ENCODE data around the gene CLIP3. TPM values are rescaled to one million over a fixed set of nuclear protein-coding genes. Genes with fewer than 3 reads are reported as not detected.
A peak's percentile ranks its signal among the peaks of the same experiment; 100 is the strongest.
"Not testable (repeated sequence)": the region's sequence is repeated elsewhere in the genome, so short reads cannot be mapped to it uniquely, and the experiment has no call there.

CLIP3 gene, protein sequence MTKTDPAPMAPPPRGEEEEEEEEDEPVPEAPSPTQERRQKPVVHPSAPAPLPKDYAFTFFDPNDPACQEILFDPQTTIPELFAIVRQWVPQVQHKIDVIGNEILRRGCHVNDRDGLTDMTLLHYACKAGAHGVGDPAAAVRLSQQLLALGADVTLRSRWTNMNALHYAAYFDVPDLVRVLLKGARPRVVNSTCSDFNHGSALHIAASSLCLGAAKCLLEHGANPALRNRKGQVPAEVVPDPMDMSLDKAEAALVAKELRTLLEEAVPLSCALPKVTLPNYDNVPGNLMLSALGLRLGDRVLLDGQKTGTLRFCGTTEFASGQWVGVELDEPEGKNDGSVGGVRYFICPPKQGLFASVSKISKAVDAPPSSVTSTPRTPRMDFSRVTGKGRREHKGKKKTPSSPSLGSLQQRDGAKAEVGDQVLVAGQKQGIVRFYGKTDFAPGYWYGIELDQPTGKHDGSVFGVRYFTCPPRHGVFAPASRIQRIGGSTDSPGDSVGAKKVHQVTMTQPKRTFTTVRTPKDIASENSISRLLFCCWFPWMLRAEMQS
- polyA plus RNA-seq (2013, experiment 1 of 2), result 64.8 TPM
- 53.5 TPM for polyA plus RNA-seq (2013, experiment 2 of 2)

DNA sequence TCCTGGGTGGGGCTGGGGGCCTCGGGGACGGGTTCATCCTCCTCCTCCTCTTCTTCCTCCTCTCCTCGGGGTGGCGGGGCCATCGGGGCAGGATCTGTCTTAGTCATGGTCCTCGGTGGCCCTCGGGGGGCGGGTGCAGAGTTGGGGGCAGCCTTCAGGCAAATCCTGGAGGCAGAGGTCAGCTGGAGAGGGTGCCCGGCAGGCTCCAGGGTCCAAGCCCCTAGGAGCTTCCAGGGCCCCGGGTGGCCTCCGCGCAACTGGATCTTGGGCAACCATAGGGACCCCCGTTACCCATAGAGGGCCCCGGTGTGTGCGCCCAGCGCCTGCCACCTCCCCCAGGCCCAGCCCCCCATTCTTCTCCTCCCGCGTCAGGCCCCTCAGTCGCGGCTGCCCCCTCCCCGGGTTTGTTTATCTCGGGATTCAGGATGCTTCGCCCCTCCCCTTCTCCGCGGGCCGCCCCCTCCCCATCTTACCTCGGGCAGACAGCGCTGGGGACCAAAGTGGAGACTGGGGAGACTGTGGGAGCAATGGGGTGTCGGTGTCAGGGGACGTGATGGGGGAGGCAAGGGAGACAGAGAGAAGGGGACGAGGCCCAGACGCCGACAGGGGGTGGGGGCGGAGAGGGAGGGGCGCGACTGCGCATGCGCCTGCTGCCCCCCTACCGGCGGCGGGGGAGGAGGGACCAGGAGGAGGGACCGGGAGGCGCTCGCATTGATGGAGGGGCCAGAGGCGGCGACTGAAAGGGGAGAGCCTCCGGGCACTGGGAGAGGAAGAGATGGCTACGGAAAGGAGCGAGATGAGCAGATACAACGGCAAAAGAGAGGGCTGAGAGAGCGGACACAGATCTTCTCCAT is at the start of gene CLIP3:
TSS of gene CLIP3 (minus strand) at position 623 of the 854 bp plus-strand sequence. CDS start at position 107, 516 bp downstream.
- WGBS, 2 experiments (ENCODE audit: insufficient coverage in 2 of 2), result 4 to 5% methylated on average over 10 to 31 of the region's 51 CpGs
- peaks cover 4% of the 10 kb centered on the region for H3K4me1 ChIP-seq (ENCODE audit: control insufficient read depth, insufficient read depth, low read length, poor library complexity, severe bottlenecking)
- H3K4me3 ChIP-seq (ENCODE audit: extremely low read depth, insufficient read depth, low read length, poor library complexity, severe bottlenecking), result peak within 1 kb of the TSS; percentile 90
- no peak within 1 kb of the TSS for H3K27ac ChIP-seq (ENCODE audit: low read depth, low read length, severe bottlenecking)
- no peaks in the 10 kb centered on the region for H3K9me3 ChIP-seq (ENCODE audit: control insufficient read depth, low read length)
- peaks cover 17% of the 10 kb centered on the region for H3K36me3 ChIP-seq (ENCODE audit: control insufficient read depth, insufficient read depth, low read length)

DNA sequence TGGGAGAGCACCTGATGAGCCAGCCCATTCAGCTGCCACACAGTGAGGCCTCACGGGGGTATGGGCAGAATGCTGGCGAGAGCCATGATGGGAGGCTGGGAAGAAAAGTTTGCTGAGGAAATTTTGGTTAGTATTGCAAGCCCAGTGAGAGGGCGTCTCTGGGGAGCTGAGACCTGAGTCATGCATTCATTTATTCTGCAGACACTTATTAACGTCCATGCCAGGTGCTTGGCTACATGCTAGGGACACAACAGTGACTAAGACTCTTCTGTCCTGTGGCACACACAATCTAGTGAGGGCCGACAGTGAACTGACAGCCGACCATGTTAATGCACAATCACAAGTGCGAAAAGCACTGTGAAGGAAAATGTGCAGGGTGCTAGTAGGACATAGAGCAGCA is 49.2 kb upstream of the CLIP3 start:
- Histone ChIP-seq H3K4me3 (ENCODE audit: extremely low read depth, insufficient read depth, low read length, poor library complexity, severe bottlenecking) (no peak overlapping the region), H3K36me3 (ENCODE audit: control insufficient read depth, insufficient read depth, low read length) (peaks cover 81% of the 10 kb centered on the region), H3K4me1 (ENCODE audit: control insufficient read depth, insufficient read depth, low read length, poor library complexity, severe bottlenecking) (no peaks in the 10 kb centered on the region), H3K27ac (ENCODE audit: low read depth, low read length, severe bottlenecking) (no peak overlapping the region), H3K9me3 (ENCODE audit: control insufficient read depth, low read length) (no peaks in the 10 kb centered on the region)
- 91 to 96% methylated on average over 7 of the region's 7 CpGs for WGBS, 2 experiments (ENCODE audit: insufficient coverage in 2 of 2)

DNA sequence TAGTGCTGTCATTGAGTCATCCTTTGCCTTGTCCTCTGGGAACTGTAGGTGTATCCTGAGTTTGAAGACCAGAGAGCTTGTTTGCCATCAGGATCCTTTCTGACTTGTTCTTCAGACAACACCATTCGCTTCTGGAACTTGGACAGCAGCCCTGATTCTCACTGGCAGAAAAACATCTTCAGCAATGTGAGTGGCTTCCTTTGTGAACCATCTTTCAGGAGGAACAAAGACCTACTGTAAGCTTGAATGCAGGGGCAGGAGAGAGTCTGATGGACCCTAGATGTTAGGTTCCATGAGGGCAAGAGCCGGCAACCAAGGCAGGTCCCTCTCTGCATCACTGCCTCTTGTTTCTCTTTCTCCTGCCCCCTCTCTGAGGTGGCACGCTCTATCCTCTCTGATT is 48.7 kb upstream of the CLIP3 start:
- WGBS, 2 experiments (ENCODE audit: insufficient coverage in 2 of 2), result 84 to 97% methylated on average over 3 of the region's 3 CpGs
- no peak overlapping the region for H3K27ac ChIP-seq (ENCODE audit: low read depth, low read length, severe bottlenecking)
- H3K4me1 ChIP-seq (ENCODE audit: control insufficient read depth, insufficient read depth, low read length, poor library complexity, severe bottlenecking), result no peaks in the 10 kb centered on the region
- no peaks in the 10 kb centered on the region for H3K9me3 ChIP-seq (ENCODE audit: control insufficient read depth, low read length)
- no peak overlapping the region for H3K4me3 ChIP-seq (ENCODE audit: extremely low read depth, insufficient read depth, low read length, poor library complexity, severe bottlenecking)
- peaks cover 76% of the 10 kb centered on the region for H3K36me3 ChIP-seq (ENCODE audit: control insufficient read depth, insufficient read depth, low read length)

DNA sequence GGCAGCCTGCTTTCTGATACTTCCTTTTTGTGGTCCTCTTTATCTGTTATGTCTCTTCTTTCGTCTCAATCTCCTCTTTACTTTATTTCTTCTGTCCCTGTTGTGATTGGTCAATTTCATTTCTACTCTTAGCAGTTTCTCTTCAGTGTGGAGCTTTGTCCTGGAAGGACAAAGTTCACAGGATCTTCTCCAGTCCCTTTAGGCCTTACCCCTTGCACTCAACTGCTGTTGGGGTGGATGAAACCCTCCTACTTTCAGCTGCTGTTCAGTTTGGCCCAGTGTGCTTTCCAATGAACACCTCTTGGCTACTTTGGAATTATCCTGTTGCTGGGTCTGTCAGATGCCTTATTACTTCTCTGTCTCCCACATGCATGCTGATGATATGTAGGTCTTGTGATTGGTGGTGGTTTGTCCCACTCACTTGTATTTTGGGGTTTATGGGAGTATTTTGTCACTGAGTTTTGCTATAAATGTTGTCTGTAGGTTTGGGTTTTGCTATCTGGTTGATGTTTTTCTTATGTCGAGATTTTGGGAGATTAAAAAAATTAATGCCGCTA is 46.8 kb upstream of the CLIP3 start:
- Histone ChIP-seq H3K4me3 (ENCODE audit: extremely low read depth, insufficient read depth, low read length, poor library complexity, severe bottlenecking) (no peak overlapping the region), H3K4me1 (ENCODE audit: control insufficient read depth, insufficient read depth, low read length, poor library complexity, severe bottlenecking) (no peaks in the 10 kb centered on the region), H3K27ac (ENCODE audit: low read depth, low read length, severe bottlenecking) (no peak overlapping the region), H3K9me3 (ENCODE audit: control insufficient read depth, low read length) (no peaks in the 10 kb centered on the region), H3K36me3 (ENCODE audit: control insufficient read depth, insufficient read depth, low read length) (peaks cover 72% of the 10 kb centered on the region)
- WGBS, 2 experiments (ENCODE audit: insufficient coverage in 2 of 2), result no CpG with 5 or more reads among the region's 3 CpGs

DNA sequence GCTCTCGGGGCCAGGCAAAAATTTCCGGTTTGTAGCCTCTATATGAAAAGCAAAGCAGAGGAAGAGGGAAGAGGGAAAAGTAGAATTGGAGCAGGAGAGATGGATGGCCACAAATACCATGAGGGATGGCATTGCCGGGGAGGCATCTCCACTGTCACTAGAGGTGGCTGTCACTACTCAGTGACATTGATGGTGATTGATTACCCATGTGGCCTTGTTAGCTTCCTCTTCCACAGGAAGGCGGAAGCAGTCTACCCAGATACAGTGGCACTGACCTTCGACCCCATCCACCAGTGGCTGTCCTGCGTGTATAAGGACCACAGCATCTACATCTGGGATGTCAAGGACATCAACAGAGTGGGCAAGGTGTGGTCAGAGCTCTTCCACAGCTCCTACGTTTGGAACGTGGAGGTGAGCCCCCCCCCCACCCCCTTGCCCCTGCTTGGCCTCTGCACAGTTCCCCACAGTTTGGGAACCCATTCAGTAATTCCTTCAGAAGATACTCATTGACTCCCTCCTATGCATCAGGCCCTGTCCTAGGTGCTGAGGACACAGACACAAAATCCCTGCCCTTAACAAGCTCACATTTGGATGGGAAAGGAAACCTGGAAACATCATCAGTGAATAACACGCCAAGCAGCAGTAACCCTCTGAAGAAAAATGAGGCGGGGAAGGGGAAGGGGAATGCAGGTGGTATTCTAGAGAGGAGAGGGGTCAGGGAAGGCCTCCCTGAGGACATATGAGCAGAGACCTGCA is 40.6 kb upstream of the CLIP3 start:
- Histone ChIP-seq H3K4me3 (ENCODE audit: extremely low read depth, insufficient read depth, low read length, poor library complexity, severe bottlenecking) (no peak overlapping the region), H3K27ac (ENCODE audit: low read depth, low read length, severe bottlenecking) (no peak overlapping the region), H3K9me3 (ENCODE audit: control insufficient read depth, low read length) (no peaks in the 10 kb centered on the region), H3K36me3 (ENCODE audit: control insufficient read depth, insufficient read depth, low read length) (peaks cover 63% of the 10 kb centered on the region), H3K4me1 (ENCODE audit: control insufficient read depth, insufficient read depth, low read length, poor library complexity, severe bottlenecking) (no peaks in the 10 kb centered on the region)
- WGBS, 2 experiments (ENCODE audit: insufficient coverage in 2 of 2), result 91% methylated on average over 8 to 9 of the region's 10 CpGs

DNA sequence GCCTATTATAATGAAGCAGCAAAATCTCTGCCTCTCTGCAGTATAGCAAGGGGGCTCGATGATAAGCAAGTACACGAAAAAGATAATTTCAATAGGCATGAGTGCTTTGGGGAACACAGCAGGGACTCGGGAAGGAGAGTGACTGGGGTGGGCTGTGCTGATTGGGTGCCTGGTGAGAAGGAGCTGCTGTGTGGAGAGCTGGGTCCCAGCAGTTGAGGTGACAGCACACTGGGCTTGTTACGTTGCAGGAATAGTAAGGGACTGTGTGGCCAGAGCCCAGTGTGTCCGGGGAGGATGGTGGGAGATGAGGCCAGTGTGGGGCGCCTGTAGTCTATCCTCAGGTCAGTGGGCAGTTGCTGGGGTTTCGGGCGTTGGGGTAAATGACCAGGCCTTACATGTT is 39.4 kb upstream of the CLIP3 start:
- Histone ChIP-seq H3K36me3 (ENCODE audit: control insufficient read depth, insufficient read depth, low read length) (peaks cover 69% of the 10 kb centered on the region), H3K4me1 (ENCODE audit: control insufficient read depth, insufficient read depth, low read length, poor library complexity, severe bottlenecking) (no peaks in the 10 kb centered on the region), H3K9me3 (ENCODE audit: control insufficient read depth, low read length) (no peaks in the 10 kb centered on the region), H3K4me3 (ENCODE audit: extremely low read depth, insufficient read depth, low read length, poor library complexity, severe bottlenecking) (no peak overlapping the region), H3K27ac (ENCODE audit: low read depth, low read length, severe bottlenecking) (no peak overlapping the region)
- 81 to 89% methylated on average over 5 to 8 of the region's 8 CpGs for WGBS, 2 experiments (ENCODE audit: insufficient coverage in 2 of 2)

DNA sequence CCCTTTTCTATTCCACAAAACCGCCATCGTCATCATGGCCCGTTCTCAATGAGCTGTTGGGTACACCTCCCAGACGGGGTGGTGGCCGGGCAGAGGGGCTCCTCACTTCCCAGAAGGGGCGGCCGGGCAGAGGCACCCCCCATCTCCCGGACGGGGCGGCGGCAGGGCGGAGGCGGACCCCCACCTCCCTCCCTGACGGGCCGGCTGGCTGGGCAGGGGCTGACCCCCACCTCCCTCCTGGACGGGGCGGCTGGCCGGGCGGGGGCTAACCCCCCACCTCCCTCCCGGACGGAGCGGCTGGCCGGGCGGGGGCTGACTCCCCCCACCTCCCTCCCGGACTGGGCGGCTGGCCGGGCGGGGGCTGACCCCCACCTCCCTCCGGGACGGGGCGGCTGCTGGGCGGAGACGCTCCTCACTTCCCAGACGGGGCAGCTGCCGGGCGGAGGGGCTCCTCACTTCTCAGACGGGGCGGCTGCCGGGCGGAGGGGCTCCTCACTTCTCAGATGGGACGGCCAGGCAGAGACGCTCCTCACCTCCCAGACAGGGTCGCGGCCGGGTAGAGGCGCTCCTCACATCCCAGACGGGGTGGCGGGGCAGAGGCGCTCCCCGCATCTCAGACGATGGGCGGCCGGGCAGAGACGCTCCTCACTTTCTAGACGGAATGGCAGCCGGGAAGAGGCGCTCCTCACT is 36.3 kb upstream of the CLIP3 start:
- H3K4me1 ChIP-seq (ENCODE audit: control insufficient read depth, insufficient read depth, low read length, poor library complexity, severe bottlenecking); H3K4me3 ChIP-seq (ENCODE audit: extremely low read depth, insufficient read depth, low read length, poor library complexity, severe bottlenecking); H3K9me3 ChIP-seq (ENCODE audit: control insufficient read depth, low read length); H3K27ac ChIP-seq (ENCODE audit: low read depth, low read length, severe bottlenecking): not testable (repeated sequence)
- 98 to 100% methylated on average over 4 to 7 of the region's 57 CpGs for WGBS, 2 experiments (ENCODE audit: insufficient coverage in 2 of 2)
- H3K36me3 ChIP-seq (ENCODE audit: control insufficient read depth, insufficient read depth, low read length), result peaks cover 79% of the 10 kb centered on the region

DNA sequence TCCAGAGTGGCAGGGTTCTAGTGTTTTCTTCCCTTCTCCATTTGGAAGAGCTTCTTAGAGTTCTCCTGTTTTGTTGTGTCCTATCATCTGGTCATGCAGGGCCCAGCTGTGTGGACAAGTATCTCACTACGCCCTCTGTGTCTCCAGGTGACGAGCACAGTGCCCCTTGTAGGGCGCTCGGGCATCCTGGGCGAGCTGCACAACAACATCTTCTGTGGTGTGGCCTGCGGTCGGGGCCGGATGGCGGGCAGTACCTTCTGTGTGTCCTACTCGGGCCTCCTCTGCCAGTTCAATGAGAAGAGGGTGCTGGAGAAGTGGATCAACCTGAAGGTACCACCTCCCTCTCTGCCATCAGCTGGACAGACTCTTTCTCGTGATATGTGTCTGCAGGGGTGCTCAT is 35.0 kb upstream of the CLIP3 start:
- WGBS, 2 experiments (ENCODE audit: insufficient coverage in 2 of 2), result 89 to 91% methylated on average over 8 to 10 of the region's 11 CpGs
- H3K4me1 ChIP-seq (ENCODE audit: control insufficient read depth, insufficient read depth, low read length, poor library complexity, severe bottlenecking), result no peaks in the 10 kb centered on the region
- peaks cover 76% of the 10 kb centered on the region for H3K36me3 ChIP-seq (ENCODE audit: control insufficient read depth, insufficient read depth, low read length)
- H3K27ac ChIP-seq (ENCODE audit: low read depth, low read length, severe bottlenecking), result no peak overlapping the region
- H3K9me3 ChIP-seq (ENCODE audit: control insufficient read depth, low read length), result no peaks in the 10 kb centered on the region
- no peak overlapping the region for H3K4me3 ChIP-seq (ENCODE audit: extremely low read depth, insufficient read depth, low read length, poor library complexity, severe bottlenecking)

DNA sequence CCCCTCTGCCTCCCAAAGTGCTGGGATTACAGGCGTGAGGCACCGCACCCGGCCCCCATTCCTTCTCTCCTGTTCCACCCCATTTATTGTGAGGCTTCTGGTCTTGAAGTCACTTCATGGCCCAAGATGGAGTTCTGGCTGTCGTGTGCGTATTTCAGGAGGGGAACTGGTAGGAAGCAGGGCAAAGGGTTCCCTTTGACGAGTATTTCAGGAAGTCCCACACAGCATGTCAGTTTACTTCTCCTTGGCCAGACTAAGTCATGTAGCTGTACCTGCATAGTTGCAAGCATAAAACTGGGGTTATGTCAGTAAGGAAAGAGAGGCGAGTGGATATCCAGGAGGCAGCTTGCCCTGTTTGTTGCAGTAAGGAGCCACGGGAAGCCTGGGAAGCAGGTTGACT is 32.2 kb upstream of the CLIP3 start:
- peaks cover 81% of the 10 kb centered on the region for H3K36me3 ChIP-seq (ENCODE audit: control insufficient read depth, insufficient read depth, low read length)
- no peak overlapping the region for H3K4me3 ChIP-seq (ENCODE audit: extremely low read depth, insufficient read depth, low read length, poor library complexity, severe bottlenecking)
- no peak overlapping the region for H3K27ac ChIP-seq (ENCODE audit: low read depth, low read length, severe bottlenecking)
- no peaks in the 10 kb centered on the region for H3K9me3 ChIP-seq (ENCODE audit: control insufficient read depth, low read length)
- no peaks in the 10 kb centered on the region for H3K4me1 ChIP-seq (ENCODE audit: control insufficient read depth, insufficient read depth, low read length, poor library complexity, severe bottlenecking)
- 94 to 100% methylated on average over 4 to 6 of the region's 8 CpGs for WGBS, 2 experiments (ENCODE audit: insufficient coverage in 2 of 2)
